HG03103 (cell line): Measurements from ENCODE around the gene HECA.
A peak's percentile ranks its signal among the peaks of the same experiment; 100 is the strongest.
"Not testable (repeated sequence)": the region's sequence is repeated elsewhere in the genome, so short reads cannot be mapped to it uniquely, and the experiment has no call there.

Source experiments
- ATAC-seq: cut with Tn5 transposase; IDR thresholded peaks from one replicate; pipeline ENCODE4 v1.9.1; 2021; ENCODE audit warnings: low read depth; ENCODE audit not compliant: unreplicated experiment

The HECA gene

GRCh38 chr6:139157086-139157485 lies 22.2 kb downstream of the HECA start:
- ATAC-seq: not testable (repeated sequence)

GRCh38 chr6:139159016-139159415 lies 24.1 kb downstream of the HECA start:
- no peak for ATAC-seq

GRCh38 chr6:139161169-139161568 lies 26.3 kb downstream of the HECA start:
- ATAC-seq: no peak

- peak; percentile 98 for ATAC-seq
Observed at GRCh38 chr6:139161817-139162284, 27.0 kb downstream of the HECA start.

- ATAC-seq: no peak
Observed at GRCh38 chr6:139164001-139164400, 29.1 kb downstream of the HECA start.

- no peak for ATAC-seq
Observed at GRCh38 chr6:139165324-139165723, 30.4 kb downstream of the HECA start.

GRCh38 chr6:139166238-139166955 lies 31.5 kb downstream of the HECA start:
- no peak for ATAC-seq

GRCh38 chr6:139166956-139167313 lies 32.1 kb downstream of the HECA start:
- ATAC-seq: no peak

GRCh38 chr6:139172151-139172550 lies 37.3 kb downstream of the HECA start:
- no peak for ATAC-seq

- ATAC-seq: no peak
Observed at GRCh38 chr6:139172567-139172966, 37.7 kb downstream of the HECA start.

- ATAC-seq: no peak
Observed at GRCh38 chr6:139173172-139173571, 38.3 kb downstream of the HECA start.

GRCh38 chr6:139173822-139174221 lies 38.9 kb downstream of the HECA start:
- no peak for ATAC-seq

GRCh38 chr6:139174961-139175360 lies 40.1 kb downstream of the HECA start:
- ATAC-seq: no peak

GRCh38 chr6:139175389-139175948 lies 40.6 kb downstream of the HECA start:
- peak; percentile 67 for ATAC-seq

- ATAC-seq: no peak
Observed at GRCh38 chr6:139181236-139181635, 46.4 kb downstream of the HECA start.

- no peak for ATAC-seq
Observed at GRCh38 chr6:139184047-139184446, 49.2 kb downstream of the HECA start.

GRCh38 chr6:139184459-139184858 lies 49.6 kb downstream of the HECA start:
- no peak for ATAC-seq

GRCh38 chr6:139186242-139186641 lies 51.4 kb downstream of the HECA start:
- no peak for ATAC-seq

GRCh38 chr6:139186692-139187091 lies 51.8 kb downstream of the HECA start:
- no peak for ATAC-seq

GRCh38 chr6:139187489-139187888 lies 52.6 kb downstream of the HECA start:
- no peak for ATAC-seq

- no peak for ATAC-seq
Observed at GRCh38 chr6:139189665-139190064, 54.8 kb downstream of the HECA start.

GRCh38 chr6:139194740-139195139 lies 59.9 kb downstream of the HECA start:
- no peak for ATAC-seq
